ENCODE measurements around the gene YEATS2.

The YEATS2 gene

DNA sequence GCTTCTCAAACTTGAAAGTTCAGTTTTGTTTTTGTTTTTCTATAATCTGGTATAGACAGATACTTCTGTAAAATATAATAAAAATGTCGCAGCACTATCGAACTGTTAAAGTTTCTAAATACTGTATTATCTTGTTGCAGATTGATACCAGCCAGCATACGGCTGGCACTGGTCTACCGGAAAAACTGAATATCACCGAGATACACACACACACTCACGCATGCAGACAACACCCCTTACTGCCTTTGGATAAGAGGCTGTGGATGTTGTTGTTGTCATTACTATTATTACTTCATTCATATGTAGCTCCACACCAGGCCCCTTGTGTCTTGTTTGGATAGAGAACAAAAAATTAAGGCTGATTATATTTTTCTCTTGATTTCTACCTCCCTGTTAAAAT is 95.4 kb downstream of the YEATS2 start:
- no peaks in the 10 kb centered on the region for H3K27me3 ChIP-seq (ENCODE audit: insufficient read depth, low read length, poor library complexity)
- H4K8ac ChIP-seq (ENCODE audit: low read depth, low read length): no peak overlapping the region
- no peak overlapping the region for H4K5ac ChIP-seq (ENCODE audit: low read length)
- H3K36me3 ChIP-seq (ENCODE audit: control insufficient read depth, insufficient read depth, low read length): peaks cover under 1% of the 10 kb centered on the region
- H3K23ac ChIP-seq (ENCODE audit: low read length): no peak overlapping the region
- no peak for DNase-seq
- no peak overlapping the region for H2AK5ac ChIP-seq (ENCODE audit: low read length)
- H3K79me1 ChIP-seq (ENCODE audit: low read length): no peaks in the 10 kb centered on the region
- no peak overlapping the region for H3K4ac ChIP-seq (ENCODE audit: low read depth, low read length)
- H2BK5ac ChIP-seq (ENCODE audit: low read length): no peak overlapping the region
- no peak overlapping the region for H3K4me2 ChIP-seq (ENCODE audit: low read length)
- no peak overlapping the region for H3K56ac ChIP-seq (ENCODE audit: low read length)
- no peak overlapping the region for H3K27ac ChIP-seq (ENCODE audit: low read depth, low read length)
- H2BK15ac ChIP-seq (replicated peaks; ENCODE audit: low read depth): no peak overlapping the region
- H3K4me1 ChIP-seq (ENCODE audit: control insufficient read depth, low read depth, low read length): no peaks in the 10 kb centered on the region
- H3K9ac ChIP-seq (ENCODE audit: low read length): no peak overlapping the region
- WGBS (ENCODE audit: extremely low coverage, insufficient coverage, low lambda C conversion rate): no CpG with 5 or more reads among the region's 6 CpGs
- H3K18ac ChIP-seq (ENCODE audit: low read length): no peak overlapping the region
- no peak overlapping the region for H3K4me3 ChIP-seq (ENCODE audit: low read length)
- no peaks in the 10 kb centered on the region for H3K79me2 ChIP-seq (ENCODE audit: control insufficient read depth, insufficient read depth, low read length)
- no peak overlapping the region for H2BK120ac ChIP-seq (ENCODE audit: low read depth, low read length)

DNA sequence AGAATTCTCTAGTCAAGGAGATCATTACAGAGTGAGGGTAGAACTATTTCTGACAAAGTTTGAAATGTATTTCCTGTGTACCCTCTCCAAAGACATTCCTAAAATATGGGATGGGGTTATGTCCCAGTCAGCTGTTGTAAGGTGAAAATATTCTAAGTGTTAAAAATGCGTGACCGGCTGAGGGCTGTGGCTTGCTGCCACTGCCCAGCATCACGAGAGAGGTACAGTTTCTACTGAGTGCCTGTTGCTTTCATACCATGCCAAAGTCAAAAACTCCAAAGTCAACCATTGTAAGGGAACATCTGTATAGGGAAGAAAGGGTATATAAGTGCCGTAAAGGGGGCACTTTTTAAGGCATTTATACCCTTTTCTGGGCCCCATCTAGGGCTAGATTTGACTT is 96.9 kb downstream of the YEATS2 start:
- Histone ChIP-seq H2BK5ac (ENCODE audit: low read length) (no peak overlapping the region), H2AK5ac (ENCODE audit: low read length) (no peak overlapping the region), H2BK15ac (replicated peaks; ENCODE audit: low read depth) (no peak overlapping the region), H3K9ac (ENCODE audit: low read length) (no peak overlapping the region), H3K36me3 (ENCODE audit: control insufficient read depth, insufficient read depth, low read length) (peaks cover 2% of the 10 kb centered on the region), H3K27me3 (ENCODE audit: insufficient read depth, low read length, poor library complexity) (no peaks in the 10 kb centered on the region), H3K4me2 (ENCODE audit: low read length) (no peak overlapping the region), H3K56ac (ENCODE audit: low read length) (no peak overlapping the region), H3K4me1 (ENCODE audit: control insufficient read depth, low read depth, low read length) (no peaks in the 10 kb centered on the region), H4K8ac (ENCODE audit: low read depth, low read length) (no peak overlapping the region), H3K4me3 (ENCODE audit: low read length) (no peak overlapping the region), H3K23ac (ENCODE audit: low read length) (no peak overlapping the region), H2BK120ac (ENCODE audit: low read depth, low read length) (no peak overlapping the region), H3K18ac (ENCODE audit: low read length) (no peak overlapping the region), H4K5ac (ENCODE audit: low read length) (no peak overlapping the region), H3K79me2 (ENCODE audit: control insufficient read depth, insufficient read depth, low read length) (no peaks in the 10 kb centered on the region), H3K79me1 (ENCODE audit: low read length) (no peaks in the 10 kb centered on the region), H3K27ac (ENCODE audit: low read depth, low read length) (no peak overlapping the region), H3K4ac (ENCODE audit: low read depth, low read length) (no peak overlapping the region)
- no CpG with 5 or more reads among the region's 4 CpGs for WGBS (ENCODE audit: extremely low coverage, insufficient coverage, low lambda C conversion rate)
- DNase-seq: no peak

DNA sequence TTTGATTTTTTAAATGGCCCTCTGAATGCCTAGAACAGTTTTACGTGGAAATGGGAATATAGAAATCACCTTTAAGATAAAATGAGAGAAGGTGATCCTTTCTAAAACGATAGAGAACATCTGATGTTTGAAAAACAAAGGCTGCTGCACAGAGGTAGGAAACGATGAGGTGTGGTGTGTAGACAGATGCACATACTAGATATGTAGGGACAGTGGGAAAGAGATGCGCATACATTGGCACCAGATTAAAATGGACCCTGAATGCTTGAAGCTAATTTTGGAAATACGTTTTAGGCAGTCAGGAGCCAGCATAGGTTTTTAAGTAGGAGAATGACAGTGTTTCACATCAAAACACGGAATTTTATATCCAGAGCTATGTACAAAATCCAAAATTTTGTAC is 98.8 kb downstream of the YEATS2 start:
- H3K79me2 ChIP-seq (ENCODE audit: control insufficient read depth, insufficient read depth, low read length): no peaks in the 10 kb centered on the region
- H3K36me3 ChIP-seq (ENCODE audit: control insufficient read depth, insufficient read depth, low read length): peaks cover 9% of the 10 kb centered on the region
- WGBS (ENCODE audit: extremely low coverage, insufficient coverage, low lambda C conversion rate): no CpG with 5 or more reads among the region's 6 CpGs

DNA sequence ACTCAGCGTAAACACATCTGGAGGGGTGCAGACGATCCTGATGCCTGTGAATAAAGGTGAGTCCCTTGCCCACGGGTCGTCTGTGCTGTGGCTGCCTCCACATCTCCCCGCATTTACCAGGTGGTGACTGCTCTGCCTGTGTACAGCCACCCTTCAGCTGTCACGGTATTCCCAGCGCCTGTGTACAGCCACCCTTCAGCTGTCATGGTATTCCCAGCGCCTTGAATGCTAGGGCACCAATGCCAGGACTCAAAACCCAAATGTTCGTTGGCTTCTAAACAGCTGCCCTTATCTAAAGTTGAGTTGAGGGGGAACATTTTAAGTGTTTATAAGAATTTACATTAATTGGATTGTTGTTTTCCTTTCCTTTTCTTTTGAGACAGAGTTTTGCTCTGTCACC is 100.4 kb downstream of the YEATS2 start:
- Histone ChIP-seq H2AK5ac (ENCODE audit: low read length) (no peak overlapping the region), H3K79me1 (ENCODE audit: low read length) (no peaks in the 10 kb centered on the region), H3K9ac (ENCODE audit: low read length) (no peak overlapping the region), H2BK5ac (ENCODE audit: low read length) (no peak overlapping the region), H3K18ac (ENCODE audit: low read length) (no peak overlapping the region), H3K79me2 (ENCODE audit: control insufficient read depth, insufficient read depth, low read length) (no peaks in the 10 kb centered on the region), H3K4me1 (ENCODE audit: control insufficient read depth, low read depth, low read length) (no peaks in the 10 kb centered on the region), H4K5ac (ENCODE audit: low read length) (no peak overlapping the region), H3K56ac (ENCODE audit: low read length) (no peak overlapping the region), H3K4me3 (ENCODE audit: low read length) (no peak overlapping the region), H3K4me2 (ENCODE audit: low read length) (no peak overlapping the region), H2BK120ac (ENCODE audit: low read depth, low read length) (no peak overlapping the region), H2BK15ac (replicated peaks; ENCODE audit: low read depth) (no peak overlapping the region), H3K23ac (ENCODE audit: low read length) (no peak overlapping the region), H3K36me3 (ENCODE audit: control insufficient read depth, insufficient read depth, low read length) (peaks cover 15% of the 10 kb centered on the region), H4K8ac (ENCODE audit: low read depth, low read length) (no peak overlapping the region), H3K27me3 (ENCODE audit: insufficient read depth, low read length, poor library complexity) (no peaks in the 10 kb centered on the region), H3K27ac (ENCODE audit: low read depth, low read length) (no peak overlapping the region), H3K4ac (ENCODE audit: low read depth, low read length) (no peak overlapping the region)
- WGBS (ENCODE audit: extremely low coverage, insufficient coverage, low lambda C conversion rate): no CpG with 5 or more reads among the region's 9 CpGs
- no peak for DNase-seq

More for the DNA sequence above, 98.8 kb downstream of the YEATS2 start:
- Histone ChIP-seq H4K8ac (ENCODE audit: low read depth, low read length) (no peak overlapping the region), H3K18ac (ENCODE audit: low read length) (no peak overlapping the region), H3K79me1 (ENCODE audit: low read length) (no peaks in the 10 kb centered on the region), H3K27me3 (ENCODE audit: insufficient read depth, low read length, poor library complexity) (no peaks in the 10 kb centered on the region), H3K9ac (ENCODE audit: low read length) (no peak overlapping the region), H3K4me1 (ENCODE audit: control insufficient read depth, low read depth, low read length) (no peaks in the 10 kb centered on the region), H3K56ac (ENCODE audit: low read length) (no peak overlapping the region), H2AK5ac (ENCODE audit: low read length) (no peak overlapping the region), H3K4me2 (ENCODE audit: low read length) (no peak overlapping the region), H4K5ac (ENCODE audit: low read length) (no peak overlapping the region), H3K4ac (ENCODE audit: low read depth, low read length) (no peak overlapping the region), H3K23ac (ENCODE audit: low read length) (no peak overlapping the region), H2BK15ac (replicated peaks; ENCODE audit: low read depth) (no peak overlapping the region), H3K27ac (ENCODE audit: low read depth, low read length) (no peak overlapping the region), H2BK120ac (ENCODE audit: low read depth, low read length) (no peak overlapping the region), H3K4me3 (ENCODE audit: low read length) (no peak overlapping the region), H2BK5ac (ENCODE audit: low read length) (no peak overlapping the region)
- DNase-seq: no peak

DNA sequence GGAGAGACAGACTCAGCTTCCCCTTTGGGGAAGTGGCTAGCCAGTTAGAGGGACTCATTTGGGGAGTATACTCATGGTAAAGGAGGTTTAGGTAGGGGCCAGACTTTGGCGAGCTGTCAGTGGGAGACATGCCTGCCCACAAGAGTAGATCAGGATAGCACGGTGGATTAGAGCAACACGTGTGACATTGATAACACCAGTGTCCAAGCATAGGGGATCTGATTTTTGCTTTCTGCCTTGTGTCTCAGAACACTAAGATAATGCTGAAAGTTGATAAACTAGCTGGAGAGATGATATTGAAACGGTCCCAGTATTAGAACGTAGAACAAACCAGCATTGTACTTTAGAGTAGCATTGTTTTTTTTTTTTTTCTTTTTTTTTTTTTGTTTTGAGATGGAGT is 101.9 kb downstream of the YEATS2 start:
- no peaks in the 10 kb centered on the region for H3K79me2 ChIP-seq (ENCODE audit: control insufficient read depth, insufficient read depth, low read length)
- no peak overlapping the region for H3K4me2 ChIP-seq (ENCODE audit: low read length)
- H3K4me1 ChIP-seq (ENCODE audit: control insufficient read depth, low read depth, low read length): no peaks in the 10 kb centered on the region
- H3K36me3 ChIP-seq (ENCODE audit: control insufficient read depth, insufficient read depth, low read length): peaks cover 19% of the 10 kb centered on the region
- H2BK15ac ChIP-seq (replicated peaks; ENCODE audit: low read depth): no peak overlapping the region
- no peak overlapping the region for H3K27ac ChIP-seq (ENCODE audit: low read depth, low read length)
- H3K79me1 ChIP-seq (ENCODE audit: low read length): no peaks in the 10 kb centered on the region
- no peak overlapping the region for H3K18ac ChIP-seq (ENCODE audit: low read length)
- H3K27me3 ChIP-seq (ENCODE audit: insufficient read depth, low read length, poor library complexity): no peaks in the 10 kb centered on the region
- no peak overlapping the region for H3K4me3 ChIP-seq (ENCODE audit: low read length)
- H2AK5ac ChIP-seq (ENCODE audit: low read length): no peak overlapping the region
- WGBS (ENCODE audit: extremely low coverage, insufficient coverage, low lambda C conversion rate): no CpG with 5 or more reads among the region's 5 CpGs
- no peak overlapping the region for H2BK5ac ChIP-seq (ENCODE audit: low read length)
- no peak overlapping the region for H3K9ac ChIP-seq (ENCODE audit: low read length)
- H3K4ac ChIP-seq (ENCODE audit: low read depth, low read length): no peak overlapping the region
- H3K56ac ChIP-seq (ENCODE audit: low read length): no peak overlapping the region
- DNase-seq: no peak
- no peak overlapping the region for H4K8ac ChIP-seq (ENCODE audit: low read depth, low read length)
- no peak overlapping the region for H2BK120ac ChIP-seq (ENCODE audit: low read depth, low read length)
- no peak overlapping the region for H3K23ac ChIP-seq (ENCODE audit: low read length)
- no peak overlapping the region for H4K5ac ChIP-seq (ENCODE audit: low read length)

DNA sequence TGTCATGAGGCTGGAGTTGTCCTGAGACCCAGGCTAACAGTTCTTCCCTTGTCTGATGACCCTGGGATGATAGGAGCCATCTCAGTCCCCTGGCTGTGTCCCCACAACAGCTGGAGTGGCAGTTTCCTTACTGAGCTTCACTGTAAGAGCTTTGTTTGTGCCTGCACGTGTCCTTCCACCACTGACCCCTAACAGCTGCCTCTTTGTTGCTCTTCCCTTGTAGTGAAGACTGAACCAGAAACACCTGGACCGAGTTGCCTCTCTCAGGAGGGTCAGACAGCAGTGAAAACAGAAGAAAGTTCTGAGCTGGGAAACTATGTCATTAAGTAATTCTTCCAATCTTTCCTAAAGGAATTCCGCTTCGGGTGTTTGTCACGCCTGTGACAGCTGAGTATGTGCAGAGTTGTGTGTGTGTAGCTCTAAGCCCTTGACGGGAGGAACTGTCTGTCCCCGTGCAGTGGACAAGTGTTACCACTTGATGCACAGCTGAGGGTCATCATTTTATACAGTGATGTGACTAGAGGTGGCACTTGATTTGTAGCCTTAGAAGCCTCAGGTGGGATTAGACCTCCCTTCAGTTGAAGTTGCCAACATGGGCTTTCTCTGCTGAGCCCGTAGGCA is 102.8 kb downstream of the YEATS2 start:
- H3K9ac ChIP-seq (ENCODE audit: low read length): no peak overlapping the region
- H3K18ac ChIP-seq (ENCODE audit: low read length): no peak overlapping the region
- no peaks in the 10 kb centered on the region for H3K79me1 ChIP-seq (ENCODE audit: low read length)
- no peak for DNase-seq
- no peaks in the 10 kb centered on the region for H3K4me1 ChIP-seq (ENCODE audit: control insufficient read depth, low read depth, low read length)
- no peak overlapping the region for H4K8ac ChIP-seq (ENCODE audit: low read depth, low read length)
- H3K4ac ChIP-seq (ENCODE audit: low read depth, low read length): no peak overlapping the region
- H3K23ac ChIP-seq (ENCODE audit: low read length): no peak overlapping the region
- H2BK15ac ChIP-seq (replicated peaks; ENCODE audit: low read depth): no peak overlapping the region
- H3K27me3 ChIP-seq (ENCODE audit: insufficient read depth, low read length, poor library complexity): no peaks in the 10 kb centered on the region
- no peak overlapping the region for H2AK5ac ChIP-seq (ENCODE audit: low read length)
- H2BK120ac ChIP-seq (ENCODE audit: low read depth, low read length): no peak overlapping the region
- H3K27ac ChIP-seq (ENCODE audit: low read depth, low read length): no peak overlapping the region
- no CpG with 5 or more reads among the region's 8 CpGs for WGBS (ENCODE audit: extremely low coverage, insufficient coverage, low lambda C conversion rate)
- no peak overlapping the region for H3K56ac ChIP-seq (ENCODE audit: low read length)
- no peak overlapping the region for H2BK5ac ChIP-seq (ENCODE audit: low read length)
- peaks cover 19% of the 10 kb centered on the region for H3K36me3 ChIP-seq (ENCODE audit: control insufficient read depth, insufficient read depth, low read length)
- no peak overlapping the region for H4K5ac ChIP-seq (ENCODE audit: low read length)
- no peaks in the 10 kb centered on the region for H3K79me2 ChIP-seq (ENCODE audit: control insufficient read depth, insufficient read depth, low read length)
- no peak overlapping the region for H3K4me3 ChIP-seq (ENCODE audit: low read length)
- no peak overlapping the region for H3K4me2 ChIP-seq (ENCODE audit: low read length)

Data from mesendoderm (in vitro differentiated cells).